Right lobe of liver (tissue), 4 donors: ENCODE measurements around the gene FOXD1.

ENCODE experiments used
- POLR2A ChIP-seq: fragments of 450-650 bp; IDR thresholded peaks from one replicate; pipeline ENCODE4 v1.6.1; 2017; ENCODE audit warnings: antibody characterized with exemption, mild to moderate bottlenecking
- TF ChIP-seq, protein P1 (sequence below), 4 donors: fragments of 200-600 bp in 3 of 4; fragments of 450-650 bp in 1 of 4; IDR thresholded peaks; one replicate each; pipeline versions ENCODE4 v1.5.1 to v1.8.0; 2016 to 2022; ENCODE audit warnings: antibody characterized with exemption in 4 of 4, mild to moderate bottlenecking in 2 of 4
- donor health status: DM: no; HTN: no; CAD: no.
- donor health status: DM: no; HTN: no; CAD: no.
- donor health status: DM: no; HTN: yes; CAD: no.

- TF ChIP-seq, protein P1, sequence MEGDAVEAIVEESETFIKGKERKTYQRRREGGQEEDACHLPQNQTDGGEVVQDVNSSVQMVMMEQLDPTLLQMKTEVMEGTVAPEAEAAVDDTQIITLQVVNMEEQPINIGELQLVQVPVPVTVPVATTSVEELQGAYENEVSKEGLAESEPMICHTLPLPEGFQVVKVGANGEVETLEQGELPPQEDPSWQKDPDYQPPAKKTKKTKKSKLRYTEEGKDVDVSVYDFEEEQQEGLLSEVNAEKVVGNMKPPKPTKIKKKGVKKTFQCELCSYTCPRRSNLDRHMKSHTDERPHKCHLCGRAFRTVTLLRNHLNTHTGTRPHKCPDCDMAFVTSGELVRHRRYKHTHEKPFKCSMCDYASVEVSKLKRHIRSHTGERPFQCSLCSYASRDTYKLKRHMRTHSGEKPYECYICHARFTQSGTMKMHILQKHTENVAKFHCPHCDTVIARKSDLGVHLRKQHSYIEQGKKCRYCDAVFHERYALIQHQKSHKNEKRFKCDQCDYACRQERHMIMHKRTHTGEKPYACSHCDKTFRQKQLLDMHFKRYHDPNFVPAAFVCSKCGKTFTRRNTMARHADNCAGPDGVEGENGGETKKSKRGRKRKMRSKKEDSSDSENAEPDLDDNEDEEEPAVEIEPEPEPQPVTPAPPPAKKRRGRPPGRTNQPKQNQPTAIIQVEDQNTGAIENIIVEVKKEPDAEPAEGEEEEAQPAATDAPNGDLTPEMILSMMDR (IDR thresholded peaks at IDR 0.05) = no peak
- TF ChIP-seq POLR2A = no peak
Measured at GRCh38 chr5:73480500-73480899, 31.9 kb upstream of the FOXD1 start.
